ENCODE data around the gene SERPINA10. TPM values are rescaled to one million over a fixed set of nuclear protein-coding genes. Genes with fewer than 3 reads are reported as not detected.

SERPINA10 gene
- total RNA-seq, 1 donor from 2014 or later: not detected

GRCh38 chr14:94320243-94320642 lies 27.2 kb upstream of the SERPINA10 start:
- no peak overlapping the region for H3K4me3 ChIP-seq (ENCODE audit: low read depth, low read length)
- TF ChIP-seq CTCF (IDR thresholded peaks at IDR 0.05; ENCODE audit: insufficient read depth, low read length, severe bottlenecking): no peak
- no peaks in the 10 kb centered on the region for H3K27me3 ChIP-seq (ENCODE audit: control insufficient read depth, insufficient read depth, low read length)
- DNase-seq (ENCODE audit: low read depth) (peak; percentile 99), FAIRE-seq (peak; percentile 99)
- H3K36me3 ChIP-seq (ENCODE audit: control insufficient read depth, insufficient read depth, low read length): no peaks in the 10 kb centered on the region

DNA sequence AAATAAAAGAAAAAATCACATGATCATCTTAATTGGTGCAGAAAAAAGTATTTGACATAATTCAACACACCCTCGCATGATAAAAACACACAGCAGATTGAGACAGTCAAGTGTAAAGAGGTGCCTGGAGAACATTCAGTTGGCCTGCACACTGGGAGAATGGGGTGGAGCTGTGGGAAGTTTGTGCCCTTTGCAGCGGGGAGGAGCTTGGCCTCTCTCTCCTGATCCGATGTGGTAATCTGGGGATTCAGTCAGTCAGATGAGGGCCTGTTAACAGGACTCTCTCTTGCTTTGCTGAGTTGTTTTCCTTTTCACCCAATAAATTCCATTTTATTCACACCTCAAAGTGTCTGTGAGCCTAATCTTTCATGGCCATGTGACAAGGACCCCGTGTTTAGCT lies 24.2 kb upstream of the SERPINA10 start:
- Histone ChIP-seq H3K27me3 (ENCODE audit: control insufficient read depth, insufficient read depth, low read length) (no peaks in the 10 kb centered on the region), H3K4me3 (ENCODE audit: low read depth, low read length) (no peak overlapping the region), H3K36me3 (ENCODE audit: control insufficient read depth, insufficient read depth, low read length) (no peaks in the 10 kb centered on the region)
- DNase-seq (ENCODE audit: low read depth): peak; percentile 24
- no peak for TF ChIP-seq CTCF (IDR thresholded peaks at IDR 0.05; ENCODE audit: insufficient read depth, low read length, severe bottlenecking)
- no peak for FAIRE-seq

DNA sequence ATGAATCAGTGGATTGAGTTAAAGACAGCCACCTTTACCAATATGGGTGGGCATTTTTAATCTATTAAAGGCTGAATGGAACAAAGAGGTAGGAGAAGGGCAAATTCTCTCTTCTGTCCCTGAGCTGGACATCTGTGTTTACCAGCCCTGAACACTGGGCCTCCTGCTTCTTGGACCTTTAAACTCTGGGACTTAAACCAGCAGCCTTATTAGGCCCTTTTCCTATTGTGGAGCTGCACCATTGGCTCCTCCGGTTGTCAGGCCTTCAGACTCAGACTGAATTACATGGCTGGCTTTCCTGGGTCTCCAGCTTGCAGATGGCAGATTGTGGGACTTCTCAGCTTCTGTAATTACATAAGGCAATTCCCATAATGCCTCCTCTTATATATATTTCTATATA lies 23.6 kb upstream of the SERPINA10 start:
- no peak for DNase-seq (ENCODE audit: low read depth)
- Histone ChIP-seq H3K27me3 (ENCODE audit: control insufficient read depth, insufficient read depth, low read length) (no peaks in the 10 kb centered on the region), H3K4me3 (ENCODE audit: low read depth, low read length) (no peak overlapping the region), H3K36me3 (ENCODE audit: control insufficient read depth, insufficient read depth, low read length) (no peaks in the 10 kb centered on the region)
- no peak for FAIRE-seq
- TF ChIP-seq CTCF (IDR thresholded peaks at IDR 0.05; ENCODE audit: insufficient read depth, low read length, severe bottlenecking): no peak

DNA sequence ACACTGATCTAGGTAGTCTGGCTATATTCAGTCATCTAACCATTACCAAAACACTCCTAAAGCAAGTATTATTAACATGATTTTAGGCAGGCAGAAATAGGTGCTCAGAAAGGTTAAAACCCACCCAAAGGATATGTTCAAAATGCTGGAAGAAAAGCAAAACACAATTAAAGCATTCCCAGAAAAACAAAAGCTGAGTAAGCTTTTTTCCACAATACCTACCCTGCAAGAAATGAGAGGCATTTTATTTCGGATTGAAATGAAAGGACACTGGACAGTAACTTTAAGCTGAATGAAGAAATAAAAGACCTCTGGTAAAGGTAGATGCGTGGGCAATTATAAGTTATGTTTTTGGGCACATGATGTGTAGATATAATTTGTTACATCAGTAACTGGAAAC lies 21.8 kb upstream of the SERPINA10 start:
- no peaks in the 10 kb centered on the region for H3K27me3 ChIP-seq (ENCODE audit: control insufficient read depth, insufficient read depth, low read length)
- DNase-seq (ENCODE audit: low read depth): no peak
- FAIRE-seq: no peak
- no peak overlapping the region for H3K4me3 ChIP-seq (ENCODE audit: low read depth, low read length)
- no peak for TF ChIP-seq CTCF (IDR thresholded peaks at IDR 0.05; ENCODE audit: insufficient read depth, low read length, severe bottlenecking)
- H3K36me3 ChIP-seq (ENCODE audit: control insufficient read depth, insufficient read depth, low read length): no peaks in the 10 kb centered on the region

- H3K27me3 ChIP-seq (ENCODE audit: control insufficient read depth, insufficient read depth, low read length): no peaks in the 10 kb centered on the region
- DNase-seq (ENCODE audit: low read depth) (peak; percentile 85), FAIRE-seq (peak; percentile 28)
- no peaks in the 10 kb centered on the region for H3K36me3 ChIP-seq (ENCODE audit: control insufficient read depth, insufficient read depth, low read length)
- no peak overlapping the region for H3K4me3 ChIP-seq (ENCODE audit: low read depth, low read length)
- no peak for TF ChIP-seq CTCF (IDR thresholded peaks at IDR 0.05; ENCODE audit: insufficient read depth, low read length, severe bottlenecking)
Observed at GRCh38 chr14:94313991-94314655, 21.1 kb upstream of the SERPINA10 start.

Data from bronchial epithelial cell (primary cell).